ENCODE measurements around the gene SELENOI.

Gene SELENOI

GRCh38 chr2:26399771-26400376 lies 53.9 kb downstream of the SELENOI start:
- TF ChIP-seq POLR2A (IDR thresholded peaks at IDR 0.05; ENCODE audit: low read depth, low read length), result no peak
- DNase-seq (ENCODE audit: insufficient read length, low spot score) (no peak), FAIRE-seq (no peak)

- no peak for TF ChIP-seq POLR2A (IDR thresholded peaks at IDR 0.05; ENCODE audit: low read depth, low read length)
- DNase-seq (ENCODE audit: insufficient read length, low spot score), result no peak
- FAIRE-seq, result no peak
These were observed 54.8 kb downstream of the SELENOI start for GRCh38 chr2:26400723-26401122.

- FAIRE-seq (no peak), DNase-seq (ENCODE audit: insufficient read length, low spot score) (peak; percentile 77)
- TF ChIP-seq POLR2A (IDR thresholded peaks at IDR 0.05; ENCODE audit: low read depth, low read length), result no peak
These were observed 56.0 kb downstream of the SELENOI start, which contains the start of gene DRC1 for GRCh38 chr2:26401739-26402541. TSS of gene DRC1 (plus strand) at chr2:26401920. CDS start at chr2:26401990, 70 bp downstream.

- TF ChIP-seq POLR2A (IDR thresholded peaks at IDR 0.05; ENCODE audit: low read depth, low read length), result no peak
- FAIRE-seq (no peak), DNase-seq (ENCODE audit: insufficient read length, low spot score) (no peak)
These were observed 61.6 kb downstream of the SELENOI start for GRCh38 chr2:26407526-26407925.

- DNase-seq (ENCODE audit: insufficient read length, low spot score) (no peak), FAIRE-seq (no peak)
These were observed 63.8 kb downstream of the SELENOI start for GRCh38 chr2:26409785-26410184.

GRCh38 chr2:26410764-26411243 lies 64.9 kb downstream of the SELENOI start:
- TF ChIP-seq POLR2A (IDR thresholded peaks at IDR 0.05; ENCODE audit: low read depth, low read length), result no peak
- no peak for FAIRE-seq

More at GRCh38 chr2:26409785-26410184, 63.8 kb downstream of the SELENOI start:
- TF ChIP-seq POLR2A (IDR thresholded peaks at IDR 0.05; ENCODE audit: low read depth, low read length), result no peak

GRCh38 chr2:26411419-26411818 lies 65.5 kb downstream of the SELENOI start:
- TF ChIP-seq POLR2A (IDR thresholded peaks at IDR 0.05; ENCODE audit: low read depth, low read length), result no peak
- FAIRE-seq (no peak), DNase-seq (ENCODE audit: insufficient read length, low spot score) (no peak)

More at GRCh38 chr2:26410764-26411243, 64.9 kb downstream of the SELENOI start:
- no peak for DNase-seq (ENCODE audit: insufficient read length, low spot score)

- DNase-seq (ENCODE audit: insufficient read length, low spot score), result no peak
- no peak for FAIRE-seq
- no peak for TF ChIP-seq POLR2A (IDR thresholded peaks at IDR 0.05; ENCODE audit: low read depth, low read length)
These were observed 66.2 kb downstream of the SELENOI start for GRCh38 chr2:26412091-26412673.

GRCh38 chr2:26414311-26414710 lies 68.4 kb downstream of the SELENOI start:
- no peak for DNase-seq (ENCODE audit: insufficient read length, low spot score)
- TF ChIP-seq POLR2A (IDR thresholded peaks at IDR 0.05; ENCODE audit: low read depth, low read length), result no peak
- FAIRE-seq, result no peak

- no peak for TF ChIP-seq POLR2A (IDR thresholded peaks at IDR 0.05; ENCODE audit: low read depth, low read length)
- FAIRE-seq (no peak), DNase-seq (ENCODE audit: insufficient read length, low spot score) (no peak)
These were observed 76.0 kb downstream of the SELENOI start for GRCh38 chr2:26421961-26422360.

- DNase-seq (ENCODE audit: insufficient read length, low spot score) (no peak), FAIRE-seq (no peak)
- TF ChIP-seq POLR2A (IDR thresholded peaks at IDR 0.05; ENCODE audit: low read depth, low read length), result no peak
These were observed 77.1 kb downstream of the SELENOI start for GRCh38 chr2:26422947-26423629.

GRCh38 chr2:26423750-26424149 lies 77.8 kb downstream of the SELENOI start:
- FAIRE-seq, result no peak
- no peak for TF ChIP-seq POLR2A (IDR thresholded peaks at IDR 0.05; ENCODE audit: low read depth, low read length)
- DNase-seq (ENCODE audit: insufficient read length, low spot score), result no peak

GRCh38 chr2:26424221-26424620 lies 78.3 kb downstream of the SELENOI start:
- DNase-seq (ENCODE audit: insufficient read length, low spot score), result no peak
- no peak for TF ChIP-seq POLR2A (IDR thresholded peaks at IDR 0.05; ENCODE audit: low read depth, low read length)
- no peak for FAIRE-seq

- no peak for FAIRE-seq
- no peak for TF ChIP-seq POLR2A (IDR thresholded peaks at IDR 0.05; ENCODE audit: low read depth, low read length)
These were observed 82.9 kb downstream of the SELENOI start for GRCh38 chr2:26428846-26429245.

More at GRCh38 chr2:26428846-26429245, 82.9 kb downstream of the SELENOI start:
- DNase-seq (ENCODE audit: insufficient read length, low spot score), result no peak
